Measurements from ENCODE around the gene BCL11B.

The BCL11B gene

DNA sequence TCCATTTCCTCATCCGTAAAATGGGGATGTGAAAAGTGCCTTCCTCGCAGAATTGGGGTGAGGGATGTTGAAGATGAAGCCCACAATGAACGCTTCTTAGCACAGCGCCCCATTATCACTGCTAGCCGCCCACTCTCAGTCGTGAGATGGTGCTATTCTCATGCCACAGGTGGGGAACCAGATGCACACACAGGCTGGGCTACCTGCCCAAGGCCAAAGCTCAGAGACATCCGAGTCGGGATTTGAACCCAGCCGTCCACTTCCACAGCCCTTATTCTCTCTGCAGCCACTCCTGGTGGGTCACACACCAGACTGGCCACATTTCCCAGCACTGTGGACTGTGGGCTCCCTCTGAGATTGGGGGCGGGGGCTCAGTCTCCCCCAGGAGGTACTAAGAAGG, 55.8 kb downstream of the BCL11B start:
- DNase-seq, result no peak

DNA sequence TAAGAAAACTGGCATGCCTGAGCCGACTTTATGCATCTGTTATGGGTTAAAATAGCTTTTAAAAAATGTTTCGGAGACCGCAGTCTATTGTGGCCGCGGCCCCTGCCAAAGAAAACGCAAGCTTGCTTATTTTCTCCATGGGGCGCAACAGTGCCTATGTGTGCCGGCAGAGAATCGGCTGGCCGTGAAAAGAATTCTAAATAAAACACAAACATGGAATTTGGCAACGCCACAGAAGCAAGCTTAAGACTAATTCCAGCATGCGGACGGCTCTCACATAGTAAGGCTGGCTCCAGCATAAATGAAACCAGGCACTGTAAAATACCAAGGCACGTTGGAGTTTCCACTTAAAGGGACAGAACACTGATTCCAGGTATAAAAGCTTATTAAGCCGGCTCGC, 56.7 kb downstream of the BCL11B start:
- no peak for DNase-seq

DNA sequence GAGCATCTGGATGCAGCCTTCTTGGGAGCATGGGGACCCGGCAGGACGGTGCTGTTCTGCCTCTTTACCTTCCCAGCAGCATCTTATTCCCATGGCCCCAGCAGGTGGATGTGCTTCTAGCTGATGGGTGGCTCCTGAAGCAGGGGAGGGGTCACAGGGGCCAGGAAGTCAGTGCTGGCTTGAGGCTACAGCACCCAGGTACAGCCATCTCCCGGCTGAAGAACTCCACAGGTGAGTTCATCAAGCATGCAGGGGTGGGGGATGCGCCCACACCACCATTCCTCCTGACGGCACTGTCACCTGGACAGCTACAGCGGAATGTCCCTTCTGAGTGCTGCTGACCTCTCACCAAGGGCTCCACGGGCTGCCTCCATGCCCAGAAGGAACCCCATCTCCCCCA, 57.3 kb downstream of the BCL11B start:
- DNase-seq, result no peak

DNA sequence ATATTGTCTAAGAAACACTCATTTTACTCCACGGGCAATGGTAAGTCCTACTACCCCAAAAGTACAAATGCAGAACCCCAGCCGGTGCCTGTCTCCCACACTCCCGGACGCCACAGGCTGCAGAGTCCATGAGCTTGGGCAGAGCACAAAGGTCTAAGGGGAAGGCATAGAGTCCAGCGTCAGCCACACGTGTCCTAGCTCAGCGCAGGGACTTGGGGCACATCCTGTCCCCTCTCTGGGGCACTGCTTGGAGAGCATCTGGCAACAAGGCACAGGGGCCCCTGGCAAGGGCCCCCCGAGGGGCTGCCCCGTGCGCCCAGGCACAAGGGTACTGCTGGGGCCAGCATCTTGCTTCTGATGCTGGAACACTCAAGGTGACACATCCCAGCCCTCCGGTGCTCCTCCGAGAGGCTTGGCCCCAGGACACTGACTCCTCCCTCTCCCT, 58.4 kb downstream of the BCL11B start:
- DNase-seq, result no peak

DNA sequence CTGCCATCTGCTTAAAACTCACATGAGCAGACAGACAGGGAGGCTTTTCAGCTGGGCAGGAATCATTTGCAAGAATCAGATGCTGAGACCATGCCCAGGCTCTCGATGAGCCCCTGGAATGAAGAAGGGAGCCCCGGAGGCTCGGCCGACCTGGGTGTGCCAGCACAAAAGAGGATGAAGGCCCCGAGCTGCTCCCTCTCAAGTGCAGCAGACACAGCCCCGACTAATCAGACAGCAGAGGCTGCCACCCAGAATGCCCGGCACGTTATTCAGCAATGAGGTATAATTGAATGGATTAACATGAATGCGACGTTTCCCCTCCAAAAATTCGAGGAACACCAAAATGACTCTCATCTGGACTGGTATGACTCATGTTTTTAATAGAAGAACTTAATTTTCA, 58.9 kb downstream of the BCL11B start:
- DNase-seq, result no peak

DNA sequence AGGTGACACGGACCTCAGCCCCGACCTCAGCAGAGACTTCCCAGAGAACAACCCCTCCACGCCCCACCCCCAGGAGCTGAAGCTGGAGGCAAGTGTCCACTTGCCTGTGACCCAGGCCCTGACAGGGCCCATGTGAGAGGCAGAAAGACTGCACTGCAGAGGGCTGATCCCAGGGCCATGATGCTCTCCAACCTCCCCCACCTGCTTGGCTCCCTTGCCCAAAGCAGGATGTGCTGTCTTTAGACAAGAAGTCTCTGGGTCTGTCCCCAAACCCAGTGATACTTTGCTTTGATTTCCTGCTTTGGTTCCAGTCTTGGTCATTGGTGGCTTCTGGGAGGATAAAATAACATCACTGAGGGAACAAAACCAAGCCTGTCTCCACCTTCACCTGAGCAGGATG, 59.4 kb downstream of the BCL11B start:
- DNase-seq, result no peak

DNA sequence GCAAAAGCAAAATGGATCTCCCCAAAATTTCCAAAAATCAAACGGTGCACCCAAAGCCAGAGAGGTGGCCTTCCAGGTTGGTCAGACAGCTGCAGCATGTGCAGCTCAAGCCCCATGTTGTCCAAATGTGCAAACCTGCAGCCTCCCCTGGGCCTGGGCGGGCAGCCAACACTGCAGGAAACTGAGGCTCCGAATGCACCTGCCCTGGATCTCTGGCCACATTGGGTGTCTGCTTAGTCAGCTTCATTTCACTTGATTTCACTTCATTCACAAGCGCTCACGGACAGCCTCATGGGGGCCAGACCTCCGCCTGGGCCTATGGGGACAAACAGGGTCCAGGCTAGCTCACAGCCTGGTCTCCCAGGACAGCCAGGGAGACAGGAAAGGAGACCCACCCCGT, 59.8 kb downstream of the BCL11B start:
- no peak for DNase-seq

DNA sequence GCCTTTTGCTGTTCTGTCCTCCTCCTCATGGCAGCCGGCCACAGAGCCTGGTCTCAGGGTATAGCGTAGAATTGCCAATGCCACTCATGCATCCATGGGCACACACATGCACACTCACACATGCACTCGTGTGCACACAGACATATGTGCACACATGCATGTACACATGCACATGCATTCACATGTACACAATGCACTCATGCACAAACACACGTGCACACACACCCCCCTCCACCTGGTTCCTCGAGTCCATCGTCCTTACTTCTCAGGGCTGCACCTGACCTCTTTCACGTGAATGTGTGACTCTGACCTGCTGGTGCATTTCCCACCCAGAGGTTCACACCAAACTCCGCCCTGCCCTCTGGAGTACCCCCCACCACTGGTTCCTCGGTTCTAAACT, 60.6 kb downstream of the BCL11B start:
- DNase-seq, result no peak

DNA sequence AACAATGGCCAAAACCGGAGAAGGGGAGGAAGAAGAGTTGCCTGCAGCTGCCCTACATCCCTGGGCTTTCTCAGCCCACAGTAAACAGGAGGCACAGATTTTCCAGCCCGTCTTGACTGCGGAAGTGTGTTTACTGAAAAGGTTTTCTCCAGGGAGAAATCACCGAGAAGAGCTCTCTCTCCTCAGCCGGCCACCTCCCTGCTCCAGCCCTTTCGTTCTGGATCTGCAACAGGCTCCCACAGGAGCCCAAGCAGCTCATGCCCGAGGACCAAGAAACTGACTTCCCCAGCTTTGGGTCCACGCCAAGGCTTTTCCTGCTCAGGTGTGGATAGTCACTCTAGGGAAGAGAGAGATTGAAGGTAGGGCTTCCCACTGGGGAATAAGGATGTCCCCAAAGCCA, 61.7 kb downstream of the BCL11B start:
- no peak for DNase-seq

DNA sequence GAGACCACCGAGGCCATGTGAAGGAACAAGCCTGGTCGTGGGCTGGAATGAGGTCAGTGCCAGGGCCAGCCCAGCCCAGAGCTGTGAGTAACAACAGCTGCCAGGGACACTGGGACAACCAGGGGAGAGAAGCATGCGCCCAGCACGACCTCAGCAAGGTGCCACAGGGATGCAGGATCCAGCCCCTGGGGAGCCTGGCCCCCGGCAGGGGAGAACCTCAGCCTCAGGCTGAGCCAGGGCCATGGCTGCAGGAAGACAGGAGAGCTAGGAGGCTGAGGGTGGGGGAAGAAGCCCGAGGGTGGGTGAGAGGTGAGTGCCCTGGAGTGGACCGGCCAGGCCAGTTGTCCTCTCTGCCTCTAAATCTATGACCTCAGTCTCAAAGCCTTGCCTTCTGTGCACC, 62.6 kb downstream of the BCL11B start:
- no peak for DNase-seq

DNA sequence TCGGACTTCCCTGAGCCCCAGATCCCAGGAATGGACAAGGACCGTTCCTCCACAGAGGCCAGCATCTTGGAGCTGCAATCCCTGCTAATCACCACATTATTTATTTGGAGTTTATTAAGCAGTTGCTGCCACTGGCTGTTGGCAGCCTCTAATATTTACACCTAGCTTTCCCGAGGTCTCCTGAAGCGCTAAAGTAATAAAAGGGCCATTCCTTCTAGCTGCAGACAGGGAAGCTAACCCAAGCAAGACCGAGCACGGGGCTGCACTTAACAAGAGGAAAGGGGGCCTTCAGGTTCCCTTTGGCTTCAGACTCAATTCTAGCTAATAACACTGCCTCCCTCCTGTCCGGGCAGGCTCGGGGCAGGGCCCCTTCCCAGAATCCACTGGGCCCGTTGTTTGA, 63.7 kb downstream of the BCL11B start:
- no peak for DNase-seq

DNA sequence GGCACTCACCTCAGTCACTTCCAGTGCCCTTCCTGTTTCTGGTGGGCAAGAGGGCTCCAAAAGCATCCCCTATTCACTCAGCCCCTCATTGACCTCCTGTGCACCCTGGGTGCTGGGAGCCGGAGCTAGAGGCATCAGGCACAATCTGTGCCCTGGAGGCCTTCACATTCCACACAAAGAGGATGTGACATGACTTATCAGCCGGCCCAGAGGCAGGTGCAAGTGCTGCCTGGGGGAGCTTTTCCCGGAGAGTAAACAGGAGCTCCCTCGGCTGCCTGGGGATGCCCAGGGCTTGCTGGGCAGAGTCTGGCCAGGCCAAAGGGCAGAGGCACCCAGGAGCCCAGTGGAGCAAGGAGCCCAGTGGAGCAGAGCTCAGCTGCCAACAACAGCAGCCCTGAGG, 64.5 kb downstream of the BCL11B start:
- DNase-seq, result no peak

DNA sequence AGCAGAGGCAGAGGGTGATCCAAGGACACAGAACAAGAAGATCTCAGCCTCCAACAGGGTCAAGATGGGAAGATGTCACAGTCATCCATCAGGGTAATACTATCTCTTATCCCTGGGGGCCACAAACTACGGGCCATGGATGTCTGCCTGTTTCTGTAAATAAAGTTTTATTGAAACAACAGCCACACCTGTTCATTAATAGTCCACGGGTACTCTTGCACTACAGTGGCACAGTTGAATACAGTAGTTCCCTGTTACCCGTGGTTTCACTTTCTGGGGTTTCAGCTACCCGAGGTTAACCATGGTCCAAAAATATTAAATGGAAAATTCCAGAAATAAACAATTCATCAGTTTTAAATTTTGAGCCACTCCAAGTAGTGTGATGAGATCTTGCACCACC, 65.9 kb downstream of the BCL11B start:
- no peak for DNase-seq

DNA sequence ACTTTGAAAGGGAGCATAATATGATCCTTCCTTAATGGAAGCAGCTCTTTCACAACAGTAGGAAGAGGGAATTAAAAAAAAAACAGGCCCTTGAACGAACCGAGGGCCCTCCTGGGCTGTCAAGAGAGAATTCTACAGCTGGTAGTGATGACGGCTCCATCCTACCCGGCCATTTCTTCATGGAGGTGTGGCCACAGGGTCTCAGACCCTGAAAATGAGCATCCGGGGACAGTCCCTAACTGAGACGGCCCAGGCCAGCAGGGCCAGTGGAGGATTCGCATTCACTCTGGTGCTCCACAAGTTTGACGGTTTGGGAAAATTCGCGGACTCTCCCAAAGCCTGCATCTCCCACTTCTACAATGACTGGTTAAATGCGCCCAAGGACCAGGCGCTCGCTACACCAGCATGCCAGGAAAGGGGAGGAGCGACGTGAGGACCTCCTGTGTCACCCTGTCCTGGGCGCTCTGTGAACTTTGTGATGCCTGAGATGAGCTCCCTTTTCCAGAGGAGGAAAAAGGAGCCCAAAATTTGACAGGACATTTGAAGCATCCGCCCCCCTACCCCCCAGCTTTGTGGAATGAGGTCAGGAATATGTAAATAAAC, 66.8 kb downstream of the BCL11B start:
- DNase-seq, result no peak

DNA sequence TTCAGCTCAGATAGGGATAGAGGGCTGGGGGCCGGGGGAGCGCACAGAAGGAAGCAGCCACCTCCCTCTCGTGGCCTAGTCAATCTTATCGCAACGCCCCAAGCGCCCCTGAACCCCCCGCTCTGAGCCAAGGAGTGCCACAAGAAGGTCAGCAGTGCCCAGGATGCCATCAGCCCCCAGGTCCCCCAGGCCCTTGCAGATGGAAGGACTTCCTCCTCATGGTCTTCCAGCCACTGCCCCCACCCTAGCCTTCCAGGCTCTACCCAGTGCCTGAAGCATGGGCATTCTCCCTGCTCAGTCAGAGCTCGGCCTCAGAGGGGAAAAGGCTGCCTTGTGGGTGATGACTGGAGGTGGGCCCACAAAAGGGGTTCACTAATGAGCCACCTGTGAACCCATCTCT, 68.2 kb downstream of the BCL11B start:
- no peak for DNase-seq

DNA sequence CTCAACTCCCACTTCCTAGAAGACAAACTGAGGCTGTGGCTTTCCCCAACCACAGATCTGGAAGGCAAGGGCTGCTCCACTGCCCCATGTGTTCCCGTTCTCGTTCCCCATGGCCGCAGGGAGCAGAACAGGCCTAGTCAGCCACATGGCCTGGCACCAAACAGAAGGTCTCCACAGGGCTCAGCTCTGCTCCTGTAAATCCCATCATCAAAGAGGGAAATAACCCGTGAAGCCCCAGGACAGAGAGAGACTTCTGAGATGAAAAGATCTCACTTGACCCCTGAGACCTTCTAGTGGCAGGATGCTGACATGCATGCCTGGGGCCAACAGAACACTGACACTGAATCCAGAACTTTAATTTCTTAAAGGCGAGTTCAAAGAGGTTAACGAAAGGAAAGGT, 68.9 kb downstream of the BCL11B start:
- DNase-seq, result no peak

DNA sequence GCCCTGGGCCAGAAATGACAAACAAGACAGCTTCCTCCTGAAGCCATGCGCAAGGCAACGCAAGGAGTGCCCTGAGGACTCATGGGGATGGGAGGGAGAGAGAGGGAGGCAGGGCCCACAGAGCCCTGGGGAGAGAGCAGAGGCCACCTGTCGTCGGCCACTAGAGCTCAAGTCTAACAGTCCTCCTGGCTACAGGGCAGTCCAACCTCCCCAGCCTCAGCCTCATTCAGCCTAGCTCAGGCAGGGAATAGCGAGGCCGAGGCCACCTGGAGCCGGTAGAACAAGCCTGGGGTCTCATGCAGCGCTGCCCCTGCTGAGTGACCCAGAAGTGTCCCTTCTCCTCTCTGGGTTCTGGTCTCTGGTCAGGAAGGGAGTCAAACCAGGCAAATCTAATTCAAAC, 69.5 kb downstream of the BCL11B start:
- no peak for DNase-seq

DNA sequence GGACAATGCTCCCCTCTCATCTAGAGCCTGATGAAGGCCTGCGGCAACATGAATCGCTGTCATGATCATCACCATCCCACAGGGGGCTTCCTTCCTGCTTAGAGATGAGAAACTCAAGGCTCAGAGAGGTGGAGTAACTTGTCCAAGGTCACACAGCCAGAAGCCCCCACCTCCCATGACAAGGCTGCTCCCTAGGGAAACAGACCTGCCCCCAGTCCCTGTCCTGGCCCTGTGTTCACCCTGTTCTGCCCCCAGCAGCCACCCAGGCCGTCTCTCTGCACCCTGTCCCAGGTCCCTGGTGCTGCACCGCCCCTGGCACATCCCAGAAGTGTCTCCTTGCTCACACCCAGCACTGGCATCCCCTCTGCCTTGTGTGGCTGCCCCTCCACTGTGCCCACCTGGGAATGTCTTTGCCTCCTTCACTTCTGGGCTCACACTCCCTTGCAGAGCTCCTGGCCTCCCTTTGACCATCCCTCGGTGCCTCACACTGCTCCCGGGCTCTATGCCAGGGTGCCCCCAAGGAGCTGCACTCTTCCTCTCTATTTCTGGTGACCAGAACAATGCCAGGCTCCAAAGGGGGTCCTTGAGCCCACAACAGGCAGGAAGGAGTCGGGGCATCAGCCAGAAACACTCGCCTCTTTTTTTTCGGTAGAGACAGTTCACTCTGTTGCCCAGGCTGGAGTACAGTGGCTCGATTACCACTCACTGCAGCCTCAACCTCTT, 70.5 kb downstream of the BCL11B start:
- no peak for DNase-seq

DNA sequence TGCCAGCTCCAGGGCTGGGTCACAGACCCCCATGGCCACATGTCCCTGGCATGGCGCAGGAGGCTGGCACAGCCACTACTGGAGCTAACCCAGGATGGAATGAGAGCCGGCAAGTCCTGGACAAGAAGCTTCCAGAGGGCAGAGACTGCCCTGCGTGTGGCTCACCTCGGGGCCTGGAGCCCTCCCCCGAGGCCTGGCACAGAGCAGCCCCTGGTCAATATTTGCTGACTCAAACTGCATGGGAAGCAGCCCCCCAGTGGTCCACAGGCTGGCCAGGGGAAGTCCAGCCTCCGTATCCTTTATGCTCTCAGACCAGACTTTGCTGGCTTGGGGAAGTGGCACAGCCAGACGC, 71.4 kb downstream of the BCL11B start:
- no peak for DNase-seq

DNA sequence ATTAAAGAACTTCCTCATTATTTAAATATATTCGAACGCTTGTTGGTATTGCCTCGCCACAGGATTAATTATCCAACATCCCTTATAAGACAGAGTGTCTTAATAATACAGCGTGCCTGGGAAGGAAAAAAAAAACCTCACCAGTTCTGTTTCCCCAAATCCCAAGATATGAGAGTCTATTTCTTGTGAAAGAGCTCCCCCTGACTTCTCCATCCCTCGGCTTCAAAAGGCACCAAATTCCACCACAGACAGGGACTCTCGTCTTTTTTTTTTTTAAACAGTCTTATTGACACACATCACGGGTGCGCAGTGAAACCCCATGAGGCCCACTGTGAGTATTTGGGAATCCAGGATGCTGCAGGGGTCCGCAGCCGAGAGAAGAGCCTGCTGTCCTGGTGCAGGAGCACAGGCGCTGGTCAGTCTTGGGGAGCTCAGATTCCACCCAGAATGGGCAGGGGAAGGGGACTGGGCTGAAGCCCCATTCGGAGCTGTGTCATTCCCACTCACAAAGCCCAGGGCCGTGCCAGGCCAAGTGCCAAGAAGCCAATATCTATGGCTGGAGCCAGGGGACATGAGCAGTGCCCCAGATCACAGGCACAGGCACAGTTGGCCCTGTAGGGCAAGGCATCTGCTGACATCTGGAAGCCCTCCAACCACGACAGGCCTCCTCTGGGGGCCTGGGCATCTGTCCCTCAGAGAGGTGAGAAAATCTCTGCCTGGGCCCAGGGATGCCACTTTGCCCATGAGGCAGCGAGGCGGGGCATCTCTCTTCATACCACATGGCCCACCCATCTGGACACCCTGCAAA, 71.9 kb downstream of the BCL11B start:
- DNase-seq, result no peak

DNA sequence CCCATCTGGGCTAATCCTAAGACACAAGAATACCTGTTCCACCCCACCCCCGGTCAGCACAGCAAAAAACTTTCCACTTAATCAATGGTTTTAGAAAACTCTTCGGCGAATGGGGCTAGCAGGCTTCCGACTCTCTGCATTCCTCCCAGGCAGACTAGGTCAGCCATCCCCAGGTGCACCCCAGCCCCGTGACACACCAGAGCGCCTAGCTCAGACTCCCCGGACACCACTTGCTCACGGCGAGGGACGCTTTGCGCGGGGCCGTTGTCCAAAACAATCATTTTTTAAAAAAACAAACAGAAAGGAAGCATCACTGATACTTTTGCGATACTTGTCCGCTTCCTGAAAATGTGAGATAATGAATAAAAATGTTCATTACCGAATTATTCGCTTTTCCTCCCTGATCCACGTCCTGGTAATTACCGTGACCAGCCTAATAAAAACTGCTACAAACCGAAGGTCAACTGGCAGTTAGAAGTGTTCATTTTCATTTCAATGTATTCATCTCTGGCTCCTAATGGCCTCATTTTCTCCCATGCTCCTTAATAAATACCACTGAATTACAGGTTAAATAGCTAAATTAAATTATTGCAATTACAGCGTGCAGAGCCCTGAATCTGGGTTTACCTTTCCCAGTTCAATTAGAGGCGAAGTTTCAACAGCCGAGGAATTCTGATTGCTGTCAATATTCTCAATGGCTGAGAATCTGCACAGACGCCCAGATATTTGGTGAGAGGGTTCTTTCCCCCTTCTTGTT, 73.1 kb downstream of the BCL11B start:
- DNase-seq, result no peak

DNA sequence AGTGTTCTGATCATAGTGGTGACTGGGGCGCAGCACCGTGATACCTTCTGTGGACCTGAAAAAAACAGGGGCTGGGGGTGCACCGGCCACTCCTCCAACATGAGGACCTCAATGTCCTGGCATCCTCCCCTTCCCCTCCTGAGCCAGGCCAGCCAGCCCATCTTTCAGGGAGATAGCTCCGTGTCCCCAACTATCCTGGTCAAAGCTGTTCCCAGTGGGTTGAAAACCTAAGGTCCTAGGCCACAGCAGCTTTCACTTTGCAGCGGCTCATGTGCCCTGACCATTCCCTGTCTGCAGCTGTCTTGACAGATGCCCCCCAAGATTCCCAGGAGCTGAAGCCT, 75.7 kb downstream of the BCL11B start:
- DNase-seq, result no peak

DNA sequence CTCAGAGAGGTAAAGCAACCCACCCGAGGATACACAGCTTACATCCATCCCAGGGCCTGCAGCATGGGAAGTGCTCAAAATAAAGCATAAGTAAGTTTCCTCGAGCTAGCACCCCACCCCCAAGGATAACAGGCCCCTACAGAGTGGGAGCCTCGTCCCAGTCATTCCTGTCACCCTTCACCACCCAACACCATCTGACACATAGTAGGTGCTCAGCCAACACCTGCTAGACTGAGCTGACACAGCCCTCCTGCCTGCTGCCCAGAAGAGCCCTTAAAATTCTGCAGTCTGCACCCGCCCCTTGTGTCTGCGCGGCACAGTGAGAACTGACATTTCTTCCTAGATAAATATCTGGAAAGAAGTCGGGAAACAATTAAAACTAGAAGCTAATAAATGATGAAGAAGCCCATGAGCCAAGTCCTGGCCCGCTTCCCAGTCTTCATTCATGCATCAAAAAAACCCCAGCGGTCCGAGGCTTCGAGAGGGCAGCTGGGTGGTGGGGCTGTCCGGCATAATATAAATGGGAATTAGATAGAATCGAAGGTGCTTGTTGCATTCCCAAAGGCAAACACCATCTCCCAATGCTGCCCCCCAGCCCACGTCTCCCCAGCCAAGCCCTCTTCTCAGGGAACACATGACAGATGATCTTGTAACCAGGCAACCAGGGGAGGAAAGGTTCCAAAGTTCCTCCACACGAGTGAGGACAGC, 76.2 kb downstream of the BCL11B start:
- no peak for DNase-seq
